Nephron (organoid): ENCODE results near the gene RELB.

Experiments used
- H3K27ac Mint-ChIP-seq, 3 experiments: 2 replicates each; pipeline ENCODE4 v1.8.0; 2020; ENCODE audit warnings: mixed read lengths in 3 of 3, mild to moderate bottlenecking in 2 of 3, moderate library complexity in 1 of 3
- H3K27me3 Mint-ChIP-seq: 2 replicates; pipeline ENCODE4 v1.8.0; 2021; ENCODE audit warnings: low read depth, mild to moderate bottlenecking, moderate library complexity, mixed read lengths
- H3K36me3 Mint-ChIP-seq: 2 replicates; pipeline ENCODE4 v1.8.0; 2020; ENCODE audit warnings: low read depth, mixed read lengths
- H3K4me1 Mint-ChIP-seq: 2 replicates; pipeline ENCODE4 v1.8.0; 2020; ENCODE audit warnings: mixed read lengths
- H3K4me3 Mint-ChIP-seq, 3 experiments: 2 replicates each; pipeline ENCODE4 v1.8.0; 2020; ENCODE audit warnings: mild to moderate bottlenecking in 3 of 3, mixed read lengths in 3 of 3, moderate library complexity in 2 of 3
- H3K9me3 Mint-ChIP-seq: 2 replicates; pipeline ENCODE4 v1.8.0; 2020; ENCODE audit warnings: mixed read lengths
- TF ChIP-seq, protein P1 (sequence below), 3 experiments: fragments of 200-600 bp; sonication (generic); IDR thresholded peaks; one replicate each; pipeline ENCODE4 v1.5.0; 2021; ENCODE audit warnings: antibody characterized with exemption in 3 of 3; ENCODE audit not compliant: unreplicated experiment in 3 of 3

RELB gene

DNA sequence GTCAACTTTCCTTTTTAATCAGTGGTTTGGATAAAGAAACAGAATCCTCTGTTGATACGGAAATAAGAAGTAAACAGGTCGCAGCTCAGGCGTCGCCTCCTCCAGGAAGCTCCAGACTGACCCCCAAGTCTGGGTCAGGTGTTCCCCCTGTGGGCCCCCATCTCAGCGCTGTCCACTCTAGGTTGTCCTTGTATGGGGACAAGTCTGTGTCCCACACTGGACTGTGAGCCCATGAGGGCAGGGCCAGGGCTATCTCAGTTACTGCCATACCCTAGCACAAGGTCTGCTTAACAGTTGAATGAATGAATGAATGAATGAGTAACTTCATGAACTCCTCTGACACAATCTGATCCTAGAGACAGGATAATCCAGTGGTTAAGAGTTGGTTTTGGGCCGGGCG is 45.1 kb downstream of the RELB start:
- no peak overlapping the region for H3K27ac Mint-ChIP-seq
- no peaks in the 10 kb centered on the region for H3K27me3 Mint-ChIP-seq
- no peak overlapping the region for H3K4me3 Mint-ChIP-seq
- TF ChIP-seq, protein P1, sequence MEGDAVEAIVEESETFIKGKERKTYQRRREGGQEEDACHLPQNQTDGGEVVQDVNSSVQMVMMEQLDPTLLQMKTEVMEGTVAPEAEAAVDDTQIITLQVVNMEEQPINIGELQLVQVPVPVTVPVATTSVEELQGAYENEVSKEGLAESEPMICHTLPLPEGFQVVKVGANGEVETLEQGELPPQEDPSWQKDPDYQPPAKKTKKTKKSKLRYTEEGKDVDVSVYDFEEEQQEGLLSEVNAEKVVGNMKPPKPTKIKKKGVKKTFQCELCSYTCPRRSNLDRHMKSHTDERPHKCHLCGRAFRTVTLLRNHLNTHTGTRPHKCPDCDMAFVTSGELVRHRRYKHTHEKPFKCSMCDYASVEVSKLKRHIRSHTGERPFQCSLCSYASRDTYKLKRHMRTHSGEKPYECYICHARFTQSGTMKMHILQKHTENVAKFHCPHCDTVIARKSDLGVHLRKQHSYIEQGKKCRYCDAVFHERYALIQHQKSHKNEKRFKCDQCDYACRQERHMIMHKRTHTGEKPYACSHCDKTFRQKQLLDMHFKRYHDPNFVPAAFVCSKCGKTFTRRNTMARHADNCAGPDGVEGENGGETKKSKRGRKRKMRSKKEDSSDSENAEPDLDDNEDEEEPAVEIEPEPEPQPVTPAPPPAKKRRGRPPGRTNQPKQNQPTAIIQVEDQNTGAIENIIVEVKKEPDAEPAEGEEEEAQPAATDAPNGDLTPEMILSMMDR (IDR thresholded peaks at IDR 0.05; ENCODE audit: unreplicated experiment in 3 of 3): no peak
- H3K4me1 Mint-ChIP-seq: peaks cover 7% of the 10 kb centered on the region
- H3K9me3 Mint-ChIP-seq: no peaks in the 10 kb centered on the region
- H3K36me3 Mint-ChIP-seq: peaks cover 44% of the 10 kb centered on the region

DNA sequence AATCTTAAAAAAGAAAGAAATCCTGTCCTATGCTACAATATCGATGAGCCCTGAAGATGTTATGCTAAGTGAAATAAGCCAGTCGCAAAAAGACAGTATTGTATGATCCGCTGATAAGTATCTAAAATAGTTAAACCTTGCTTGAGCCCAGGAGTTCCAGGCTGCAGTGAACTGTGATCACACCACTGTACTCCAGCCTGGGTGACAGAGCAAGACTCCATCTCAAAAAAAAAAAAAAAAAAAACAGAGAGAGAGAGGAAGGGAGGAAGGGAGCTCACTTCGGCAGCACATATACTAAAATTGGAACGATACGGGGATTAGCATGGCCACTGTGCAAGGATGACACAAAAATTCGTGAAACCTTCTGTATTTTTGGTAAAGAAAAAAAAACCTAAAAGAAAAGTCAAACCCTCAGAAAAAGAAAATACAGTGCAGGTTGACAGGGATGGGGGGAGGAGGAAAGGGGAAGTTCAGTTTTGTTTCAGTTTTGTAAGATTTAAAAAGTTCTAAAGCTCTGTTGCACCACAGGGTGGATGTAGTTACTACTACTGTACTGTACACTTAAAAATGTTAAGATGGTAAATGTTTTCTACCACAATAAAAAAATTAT is 46.0 kb downstream of the RELB start:
- peaks cover 41% of the 10 kb centered on the region for H3K36me3 Mint-ChIP-seq
- no peaks in the 10 kb centered on the region for H3K9me3 Mint-ChIP-seq
- H3K27ac Mint-ChIP-seq: peak overlapping the region in 1 of 3 experiments; percentile 34
- no peaks in the 10 kb centered on the region for H3K4me1 Mint-ChIP-seq
- no peaks in the 10 kb centered on the region for H3K27me3 Mint-ChIP-seq
- no peak overlapping the region for H3K4me3 Mint-ChIP-seq
- TF ChIP-seq, protein P1 (IDR thresholded peaks at IDR 0.05; ENCODE audit: unreplicated experiment in 3 of 3): no peak

DNA sequence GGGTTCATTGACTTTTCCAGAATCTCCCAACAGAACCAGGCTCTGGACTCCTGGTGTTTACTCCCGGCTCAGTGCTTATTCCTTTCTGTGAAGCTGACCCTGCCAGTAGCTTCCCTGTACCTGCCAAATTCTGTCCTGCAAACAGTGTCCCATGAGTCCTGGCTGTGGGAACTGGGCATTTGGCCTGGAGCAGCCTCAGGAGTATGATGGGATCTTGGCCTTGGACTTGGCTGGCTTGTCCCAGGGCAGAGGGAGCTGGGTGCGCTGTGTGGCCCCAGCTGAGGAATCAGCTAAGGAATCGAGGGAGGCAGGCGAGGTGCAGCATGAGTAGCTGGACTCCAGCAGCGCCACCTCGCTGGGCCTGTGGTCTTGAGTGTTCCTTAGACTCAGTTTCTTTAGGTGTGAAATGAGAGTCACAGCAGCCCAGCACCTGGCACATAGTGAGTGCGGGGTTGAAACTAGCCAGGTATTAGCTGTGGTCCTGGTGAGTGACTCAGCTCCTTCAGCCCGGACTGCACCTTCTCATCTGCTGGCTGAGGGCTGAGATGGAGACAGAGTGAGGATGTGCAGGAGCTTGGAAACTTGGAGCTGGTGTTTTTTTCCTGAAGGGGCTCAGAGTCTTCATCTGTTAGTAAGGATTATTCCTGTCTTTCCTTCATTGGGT is 47.9 kb downstream of the RELB start:
- Mint-ChIP-seq H3K27ac (peak overlapping the region in 1 of 3 experiments; percentile 3), H3K27me3 (peaks cover 3% of the 10 kb centered on the region), H3K4me1 (no peaks in the 10 kb centered on the region), H3K4me3 (no peak overlapping the region), H3K9me3 (no peaks in the 10 kb centered on the region), H3K36me3 (peaks cover 45% of the 10 kb centered on the region)
- TF ChIP-seq, protein P1 (IDR thresholded peaks at IDR 0.05; ENCODE audit: unreplicated experiment in 3 of 3): no peak

DNA sequence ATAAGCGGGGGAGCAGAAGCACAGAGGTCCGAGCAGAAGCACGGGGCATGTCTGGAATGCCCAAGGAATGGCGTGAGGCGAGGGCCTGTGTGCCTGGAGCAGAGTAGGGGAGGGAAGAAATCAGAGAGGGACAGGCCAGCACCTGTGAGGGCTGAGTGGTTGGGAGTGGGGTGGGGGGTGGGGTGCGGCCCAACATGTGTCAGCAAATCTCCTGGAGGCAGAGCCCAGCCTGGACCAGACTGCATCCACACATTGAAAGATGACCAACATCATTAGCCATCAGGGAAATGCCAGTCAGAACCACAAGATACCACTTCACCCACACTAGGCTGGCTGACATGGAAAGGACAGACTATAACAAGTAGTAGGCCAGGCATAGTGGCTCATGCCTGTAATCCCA is 48.8 kb downstream of the RELB start:
- Mint-ChIP-seq H3K27me3 (peaks cover 3% of the 10 kb centered on the region), H3K4me3 (no peak overlapping the region), H3K36me3 (peaks cover 49% of the 10 kb centered on the region), H3K9me3 (no peaks in the 10 kb centered on the region), H3K4me1 (no peaks in the 10 kb centered on the region), H3K27ac (no peak overlapping the region)
- TF ChIP-seq, protein P1 (IDR thresholded peaks at IDR 0.05; ENCODE audit: unreplicated experiment in 3 of 3): no peak

DNA sequence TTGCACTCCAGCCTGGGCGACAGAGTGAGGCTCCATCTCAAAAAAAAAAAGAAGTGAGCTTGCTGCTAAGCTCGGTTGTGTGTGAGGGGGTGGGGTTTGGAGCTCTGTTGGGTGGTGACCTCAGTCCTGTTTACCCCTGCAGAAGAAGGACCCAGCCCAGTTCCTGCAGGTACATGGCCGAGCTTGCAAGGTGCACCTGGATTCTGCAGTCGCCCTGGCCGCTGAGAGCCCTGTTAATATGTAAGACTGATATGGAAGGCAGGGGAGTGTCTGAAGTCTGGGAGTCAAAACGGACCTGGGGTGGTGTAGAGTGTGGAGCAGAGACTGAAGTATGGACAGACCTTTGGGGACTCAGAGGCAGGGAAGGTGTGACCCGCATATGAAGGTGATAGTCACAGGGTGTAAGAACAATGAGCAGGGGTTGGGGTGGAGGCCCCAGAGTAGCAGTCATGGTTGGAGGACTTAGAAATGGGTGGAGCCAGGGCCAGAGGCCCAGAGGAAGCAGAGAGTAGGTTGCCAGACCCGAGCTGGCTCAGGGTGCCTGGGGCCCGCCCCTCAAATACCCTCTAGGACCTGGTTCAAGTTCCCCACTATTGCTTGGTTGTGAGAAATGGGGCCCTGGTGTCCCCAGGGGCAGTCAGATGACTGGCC is 50.8 kb downstream of the RELB start:
- TF ChIP-seq, protein P1 (IDR thresholded peaks at IDR 0.05; ENCODE audit: unreplicated experiment in 3 of 3): no peak
- H3K27me3 Mint-ChIP-seq: peaks cover 3% of the 10 kb centered on the region
- H3K27ac Mint-ChIP-seq: peak overlapping the region in 1 of 3 experiments; percentile 83
- H3K4me1 Mint-ChIP-seq: no peaks in the 10 kb centered on the region
- no peak overlapping the region for H3K4me3 Mint-ChIP-seq
- H3K9me3 Mint-ChIP-seq: no peaks in the 10 kb centered on the region
- peaks cover 46% of the 10 kb centered on the region for H3K36me3 Mint-ChIP-seq
